GM19193 (cell line): ENCODE results near the gene PLOD3.
A peak's percentile ranks its signal among the peaks of the same experiment; 100 is the strongest.

Source experiments
- POLR2A ChIP-seq: IDR thresholded peaks from 4 replicates; pipeline ENCODE4 v1.6.1; 2011; ENCODE audit not compliant: insufficient read depth, insufficient read length; ENCODE audit errors: extremely low read depth

Gene PLOD3, protein sequence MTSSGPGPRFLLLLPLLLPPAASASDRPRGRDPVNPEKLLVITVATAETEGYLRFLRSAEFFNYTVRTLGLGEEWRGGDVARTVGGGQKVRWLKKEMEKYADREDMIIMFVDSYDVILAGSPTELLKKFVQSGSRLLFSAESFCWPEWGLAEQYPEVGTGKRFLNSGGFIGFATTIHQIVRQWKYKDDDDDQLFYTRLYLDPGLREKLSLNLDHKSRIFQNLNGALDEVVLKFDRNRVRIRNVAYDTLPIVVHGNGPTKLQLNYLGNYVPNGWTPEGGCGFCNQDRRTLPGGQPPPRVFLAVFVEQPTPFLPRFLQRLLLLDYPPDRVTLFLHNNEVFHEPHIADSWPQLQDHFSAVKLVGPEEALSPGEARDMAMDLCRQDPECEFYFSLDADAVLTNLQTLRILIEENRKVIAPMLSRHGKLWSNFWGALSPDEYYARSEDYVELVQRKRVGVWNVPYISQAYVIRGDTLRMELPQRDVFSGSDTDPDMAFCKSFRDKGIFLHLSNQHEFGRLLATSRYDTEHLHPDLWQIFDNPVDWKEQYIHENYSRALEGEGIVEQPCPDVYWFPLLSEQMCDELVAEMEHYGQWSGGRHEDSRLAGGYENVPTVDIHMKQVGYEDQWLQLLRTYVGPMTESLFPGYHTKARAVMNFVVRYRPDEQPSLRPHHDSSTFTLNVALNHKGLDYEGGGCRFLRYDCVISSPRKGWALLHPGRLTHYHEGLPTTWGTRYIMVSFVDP

GRCh38 chr7:101217388-101218235 lies at the start of gene PLOD3, which contains the start of gene ZNHIT1:
PLOD3 (minus strand) TSS chr7:101217581; CDS start chr7:101217274, 307 bp downstream.
ZNHIT1 (plus strand) TSS chr7:101218165; CDS start chr7:101218196, 31 bp downstream.
- TF ChIP-seq POLR2A = peak; percentile 45

DNA sequence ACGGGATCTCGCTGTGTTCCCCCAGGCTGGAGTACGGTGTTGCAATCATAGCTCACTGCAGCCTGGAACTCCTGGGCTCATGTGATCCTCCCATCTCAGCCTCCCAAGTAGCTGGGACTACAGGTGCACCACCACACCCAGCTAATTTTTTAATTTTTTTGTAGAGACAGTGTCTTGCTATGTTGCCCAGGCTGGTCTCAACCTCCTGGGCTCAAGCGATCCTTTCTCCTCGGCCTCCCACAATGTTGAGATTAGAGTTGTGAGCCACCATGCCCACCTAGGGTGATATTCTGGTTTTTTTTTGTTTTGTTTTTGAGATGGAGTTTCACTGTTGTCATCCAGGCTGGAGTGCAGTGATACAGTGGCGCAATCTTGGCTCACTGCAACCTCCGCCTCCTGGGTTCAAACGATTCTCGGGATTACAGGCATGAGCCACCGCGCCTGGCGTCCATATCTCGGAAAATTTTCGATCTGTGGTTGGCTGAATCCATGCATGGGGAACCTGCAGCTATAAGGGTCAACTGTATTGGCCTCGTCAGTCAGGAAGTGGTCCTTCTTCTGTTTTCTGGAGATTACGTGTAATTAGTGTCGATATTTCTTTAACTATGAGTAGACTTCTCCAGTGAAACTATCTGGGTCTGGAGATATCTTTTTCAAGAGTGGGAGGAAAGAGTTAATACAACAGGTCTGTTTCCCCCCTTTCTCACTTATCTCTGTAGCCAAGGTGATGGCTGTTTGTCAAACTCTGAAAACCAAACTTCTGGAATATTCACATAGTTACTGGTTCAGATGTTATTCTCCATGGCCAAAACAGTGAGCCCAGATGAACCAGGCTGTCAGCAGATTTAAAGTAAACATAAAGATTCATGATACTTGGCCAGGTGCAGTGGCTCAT lies 48.5 kb upstream of the PLOD3 start:
- no peak for TF ChIP-seq POLR2A

DNA sequence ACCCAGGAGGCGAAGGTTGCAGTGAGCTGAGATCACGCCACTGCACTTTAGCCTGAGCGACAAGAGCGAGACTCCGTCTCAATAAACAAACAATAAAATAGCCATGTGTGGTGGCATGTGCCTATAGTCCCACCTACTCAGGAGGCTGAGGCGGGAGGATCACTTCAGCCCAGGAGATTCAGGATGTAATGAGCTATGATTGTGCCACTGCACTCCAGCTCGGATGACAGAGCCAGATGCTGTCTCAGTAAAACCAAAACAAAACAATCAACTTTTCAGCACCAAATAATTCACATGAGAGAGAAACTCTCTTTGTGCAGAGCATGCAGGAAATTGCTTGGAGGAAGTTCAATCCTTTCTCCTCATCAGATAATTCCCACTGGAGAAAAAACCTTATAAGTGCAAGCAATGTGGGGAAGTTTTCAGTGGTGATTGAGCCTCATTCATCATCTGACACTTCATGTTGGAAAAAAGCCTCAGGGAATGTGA lies 40.9 kb upstream of the PLOD3 start:
- no peak for TF ChIP-seq POLR2A

GRCh38 chr7:101255796-101256195 lies 38.4 kb upstream of the PLOD3 start:
- TF ChIP-seq POLR2A = no peak

GRCh38 chr7:101251871-101252659 lies 34.7 kb upstream of the PLOD3 start:
- TF ChIP-seq POLR2A = peak; percentile 83

DNA sequence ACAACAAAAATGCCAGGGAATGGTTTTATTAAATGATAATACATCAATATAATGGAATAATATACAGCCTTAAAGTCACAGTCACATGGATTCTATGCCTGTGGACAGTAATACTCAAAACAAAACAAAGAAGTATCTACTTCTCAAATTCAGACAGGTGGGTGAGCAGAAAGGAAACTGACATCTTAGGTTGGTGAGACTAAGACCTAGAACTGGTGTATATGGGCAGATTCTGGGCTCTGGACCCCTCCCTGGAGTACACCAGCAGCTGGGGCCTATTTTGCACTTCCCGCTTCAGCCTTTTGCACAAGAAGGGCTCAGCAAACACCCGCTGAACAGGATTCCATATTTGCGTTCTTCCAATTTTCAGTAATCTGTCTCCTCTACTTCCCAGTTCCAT lies 32.9 kb upstream of the PLOD3 start:
- no peak for TF ChIP-seq POLR2A

DNA sequence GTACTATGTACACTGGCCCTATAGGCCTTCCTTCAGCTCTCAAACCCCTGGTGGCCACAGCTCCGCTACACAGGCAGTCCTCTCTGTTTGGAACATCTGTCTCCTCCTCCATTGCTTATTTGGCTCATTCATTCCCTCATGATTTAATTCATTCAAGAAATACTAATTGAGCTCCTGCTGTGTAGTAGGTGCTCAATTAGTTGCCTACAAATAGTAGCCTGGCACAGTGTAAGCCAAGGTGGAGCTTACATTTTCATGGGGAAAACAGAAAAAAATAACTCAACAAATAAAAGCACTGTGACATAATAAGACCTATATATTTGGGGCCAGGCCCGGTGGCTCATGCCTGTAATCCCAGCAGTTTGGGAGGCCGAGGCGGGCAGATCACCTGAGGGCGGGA lies 30.9 kb upstream of the PLOD3 start:
- no peak for TF ChIP-seq POLR2A

DNA sequence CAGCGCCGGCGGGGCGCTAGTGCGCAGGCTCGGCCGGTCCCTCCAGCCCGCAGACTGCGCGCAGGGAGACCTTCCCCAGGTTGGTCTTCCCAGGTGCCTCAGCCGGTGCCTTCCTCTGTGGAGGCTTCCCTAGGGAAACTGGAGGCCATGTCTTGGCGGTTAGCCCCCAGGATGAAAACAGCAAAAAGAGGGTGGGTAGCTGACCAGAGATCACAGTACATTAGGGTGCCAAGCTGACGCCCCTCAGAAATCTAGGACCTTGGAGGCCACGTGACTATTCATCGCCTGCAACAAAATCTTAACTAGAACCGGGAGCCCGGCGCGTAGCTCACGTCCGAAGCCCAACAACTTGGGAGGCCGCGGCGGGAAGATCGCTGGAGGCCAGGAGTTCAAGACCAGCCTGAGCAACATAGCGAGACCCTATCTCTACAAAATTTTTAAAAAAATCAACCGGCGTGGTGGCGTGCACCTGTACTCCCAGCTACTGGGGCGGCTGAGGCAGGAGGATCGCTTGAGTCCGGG lies 27.8 kb upstream of the PLOD3 start:
- no peak for TF ChIP-seq POLR2A

- peak; percentile 87 for TF ChIP-seq POLR2A
These were observed 27.2 kb upstream of the PLOD3 start, which contains the start of gene FIS1 for GRCh38 chr7:101244375-101245146. FIS1 (minus strand) TSS chr7:101245081; CDS start chr7:101245004, 77 bp downstream.

DNA sequence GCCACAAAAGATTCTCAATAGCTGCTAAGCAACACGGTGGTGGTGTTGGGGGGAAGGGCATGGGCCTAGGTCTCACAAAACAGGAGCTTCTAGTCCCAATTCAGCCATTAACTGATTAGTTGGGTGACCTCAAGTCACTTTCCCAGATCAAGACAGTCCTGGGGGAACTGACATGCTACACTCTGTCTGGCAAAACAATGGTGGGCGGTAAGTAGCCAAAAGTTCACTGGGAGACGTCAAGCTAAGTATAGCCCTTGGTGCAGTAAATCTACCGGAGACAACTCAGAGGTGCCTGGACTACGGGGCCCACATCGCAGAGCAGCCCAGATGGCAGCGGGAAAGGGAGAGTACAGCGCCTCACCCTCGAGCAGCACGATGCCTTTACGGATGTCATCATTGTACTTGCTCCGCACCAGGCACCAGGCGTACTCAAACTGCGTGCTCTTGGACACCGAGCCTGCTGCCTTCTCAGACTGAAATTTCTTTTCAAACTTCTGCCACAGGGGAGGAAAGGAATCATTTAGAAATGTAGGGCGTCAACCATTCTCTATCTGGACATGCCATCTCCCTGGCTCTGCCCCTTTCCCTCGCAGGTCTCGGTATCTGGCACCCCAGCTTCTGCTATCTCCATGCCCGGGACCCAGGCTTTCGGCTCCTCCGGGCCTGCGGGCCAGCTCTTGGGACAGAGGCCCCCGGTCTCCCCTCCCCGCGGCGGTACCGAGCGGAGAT lies 26.4 kb upstream of the PLOD3 start:
- no peak for TF ChIP-seq POLR2A
